Keratinocyte (primary cell): ENCODE data around the gene ROR2.

Experiments
- EZH2 ChIP-seq: IDR thresholded peaks from one replicate; pipeline ENCODE4 v1.6.1; 2012; ENCODE audit warnings: inconsistent platforms, mild to moderate bottlenecking, low read length, moderate library complexity
- TF ChIP-seq, protein P1 (sequence below), 3 experiments: IDR thresholded peaks in 1 of 3; conservative IDR thresholded peaks in 1 of 3; optimal IDR thresholded peaks in 1 of 3; 2 replicates in 2 of 3; 3 replicates in 1 of 3; pipeline versions ENCODE3 to v1.5.1; 2011; ENCODE audit warnings: low read length in 3 of 3, mild to moderate bottlenecking in 3 of 3, moderate library complexity in 2 of 3, control low read depth in 1 of 3, inconsistent platforms in 1 of 3; ENCODE audit not compliant: insufficient read depth in 2 of 3; ENCODE audit errors: extremely low read depth in 1 of 3

- TF ChIP-seq, protein P1, sequence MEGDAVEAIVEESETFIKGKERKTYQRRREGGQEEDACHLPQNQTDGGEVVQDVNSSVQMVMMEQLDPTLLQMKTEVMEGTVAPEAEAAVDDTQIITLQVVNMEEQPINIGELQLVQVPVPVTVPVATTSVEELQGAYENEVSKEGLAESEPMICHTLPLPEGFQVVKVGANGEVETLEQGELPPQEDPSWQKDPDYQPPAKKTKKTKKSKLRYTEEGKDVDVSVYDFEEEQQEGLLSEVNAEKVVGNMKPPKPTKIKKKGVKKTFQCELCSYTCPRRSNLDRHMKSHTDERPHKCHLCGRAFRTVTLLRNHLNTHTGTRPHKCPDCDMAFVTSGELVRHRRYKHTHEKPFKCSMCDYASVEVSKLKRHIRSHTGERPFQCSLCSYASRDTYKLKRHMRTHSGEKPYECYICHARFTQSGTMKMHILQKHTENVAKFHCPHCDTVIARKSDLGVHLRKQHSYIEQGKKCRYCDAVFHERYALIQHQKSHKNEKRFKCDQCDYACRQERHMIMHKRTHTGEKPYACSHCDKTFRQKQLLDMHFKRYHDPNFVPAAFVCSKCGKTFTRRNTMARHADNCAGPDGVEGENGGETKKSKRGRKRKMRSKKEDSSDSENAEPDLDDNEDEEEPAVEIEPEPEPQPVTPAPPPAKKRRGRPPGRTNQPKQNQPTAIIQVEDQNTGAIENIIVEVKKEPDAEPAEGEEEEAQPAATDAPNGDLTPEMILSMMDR (optimal IDR thresholded peaks at IDR 0.05 in 1 of 3, IDR thresholded peaks at IDR 0.05 in 1 of 3, conservative IDR thresholded peaks at IDR 0.05 in 1 of 3; ENCODE audit: extremely low read depth in 1 of 3, insufficient read depth in 2 of 3, low read length in 3 of 3), result no peak
- TF ChIP-seq EZH2, result no peak
Measured at GRCh38 chr9:91927922-91928510, 22.0 kb downstream of the ROR2 start.
